Measurements from ENCODE around the gene SAG. TPM values are rescaled to one million over a fixed set of nuclear protein-coding genes. Genes with fewer than 3 reads are reported as not detected.
A peak's percentile ranks its signal among the peaks of the same experiment; 100 is the strongest.

Gene SAG
- total RNA-seq, 2 experiments from 2014 or later, result 0.39 TPM; not detected in 1

DNA sequence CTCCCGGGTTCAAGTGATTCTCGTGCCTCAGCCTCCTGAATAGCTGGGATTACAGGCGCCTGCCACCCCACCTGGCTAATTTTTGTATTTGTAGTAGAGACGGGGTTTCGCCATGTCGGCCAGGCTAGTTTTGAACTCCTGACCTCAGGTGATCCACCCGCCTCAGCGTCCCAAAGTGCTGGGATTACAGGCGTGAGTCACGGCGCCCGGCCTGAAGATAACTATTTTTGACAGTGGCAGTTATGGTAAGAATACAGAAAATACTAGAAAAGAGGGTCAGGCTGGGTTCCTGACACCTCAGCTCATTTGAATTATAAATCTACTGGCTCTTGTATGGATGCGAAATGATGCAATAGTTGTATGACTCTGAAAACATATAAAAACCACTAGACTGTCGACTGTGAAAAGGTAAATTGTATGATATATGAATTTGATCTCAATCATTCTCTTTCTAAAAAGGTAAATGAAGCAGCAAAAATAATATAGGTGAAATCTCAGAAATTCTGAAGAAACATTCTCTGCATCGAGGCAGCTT is 35.6 kb downstream of the SAG start:
- ATAC-seq (no peak), DNase-seq (no peak)
- intact Hi-C loops (cut with DNase I, micrococcal nuclease), result no loop called here
- Mint-ChIP-seq H3K27me3 (no peaks in the 10 kb centered on the region), H3K4me3 (no peak overlapping the region), H3K27ac (no peak overlapping the region), H3K36me3 (ENCODE audit: low read depth) (no peaks in the 10 kb centered on the region), H3K4me1 (peaks cover 4% of the 10 kb centered on the region), H3K9me3 (ENCODE audit: low read depth) (no peaks in the 10 kb centered on the region)
- CTCF ChIA-PET, result interaction anchor here (0.9 to 1.4 kb wide), 4 partner anchors 10 to 22 kb away, joined by 3 to 4 read pairs (median 3); no protein-coding TSS in a partner anchor
- POLR2A ChIA-PET, result interaction anchor here (0.6 kb wide), 1 partner anchor 23 kb away, joined by 3 read pairs; no protein-coding TSS in a partner anchor

DNA sequence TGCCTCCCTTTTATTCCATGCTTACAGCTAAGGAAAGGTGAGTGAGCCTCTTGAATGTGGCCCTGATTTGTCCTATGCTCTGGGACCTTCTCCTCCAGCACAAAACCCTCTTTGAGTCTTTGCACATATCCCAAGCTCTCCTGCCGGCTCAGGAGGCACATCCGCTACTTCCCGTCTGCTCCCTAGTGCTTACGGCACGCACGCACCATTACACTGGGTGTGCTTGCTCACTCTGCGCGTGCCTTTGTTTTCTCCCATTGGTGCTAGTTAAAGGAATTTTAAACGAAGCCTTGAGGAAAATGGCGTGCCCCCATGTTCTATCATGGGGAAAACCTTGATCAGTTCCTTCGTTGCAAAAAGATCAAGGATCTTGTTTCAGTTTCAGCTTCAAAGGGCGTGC is 38.8 kb downstream of the SAG start:
- ATAC-seq (no peak), DNase-seq (no peak)
- CTCF ChIA-PET, result interaction anchor here (1.4 kb wide), 1 partner anchor 39 kb away, joined by 3 read pairs; no protein-coding TSS in a partner anchor
- H3K27me3 Mint-ChIP-seq, result no peaks in the 10 kb centered on the region
- H3K27ac Mint-ChIP-seq, result no peak overlapping the region
- no peaks in the 10 kb centered on the region for H3K36me3 Mint-ChIP-seq (ENCODE audit: low read depth)
- H3K4me1 Mint-ChIP-seq, result peaks cover 19% of the 10 kb centered on the region
- POLR2A ChIA-PET, result no interaction called here
- H3K9me3 Mint-ChIP-seq (ENCODE audit: low read depth), result no peaks in the 10 kb centered on the region
- H3K4me3 Mint-ChIP-seq, result no peak overlapping the region
- intact Hi-C loops (cut with DNase I, micrococcal nuclease), result no loop called here

DNA sequence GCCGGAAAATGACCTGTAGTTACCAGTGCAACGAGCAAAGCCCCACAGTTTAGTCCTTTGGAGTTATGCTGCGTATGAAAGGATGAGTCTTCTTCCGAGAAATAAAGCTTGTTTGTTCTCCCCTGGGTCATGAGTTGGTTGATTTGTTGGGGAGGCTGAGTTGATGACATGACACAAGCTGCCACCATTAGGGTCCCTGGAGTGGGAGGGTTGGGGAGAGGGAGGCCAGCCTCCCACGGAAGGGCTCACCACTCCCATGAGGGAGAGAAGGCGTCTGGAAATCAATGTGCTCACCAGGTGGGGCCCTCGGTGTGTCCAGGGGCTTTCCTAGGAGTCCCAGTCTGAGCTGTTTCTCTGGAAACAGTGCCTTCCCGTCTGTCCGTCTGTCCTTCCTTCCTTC is 39.3 kb downstream of the SAG start:
- POLR2A ChIA-PET, result no interaction called here

DNA sequence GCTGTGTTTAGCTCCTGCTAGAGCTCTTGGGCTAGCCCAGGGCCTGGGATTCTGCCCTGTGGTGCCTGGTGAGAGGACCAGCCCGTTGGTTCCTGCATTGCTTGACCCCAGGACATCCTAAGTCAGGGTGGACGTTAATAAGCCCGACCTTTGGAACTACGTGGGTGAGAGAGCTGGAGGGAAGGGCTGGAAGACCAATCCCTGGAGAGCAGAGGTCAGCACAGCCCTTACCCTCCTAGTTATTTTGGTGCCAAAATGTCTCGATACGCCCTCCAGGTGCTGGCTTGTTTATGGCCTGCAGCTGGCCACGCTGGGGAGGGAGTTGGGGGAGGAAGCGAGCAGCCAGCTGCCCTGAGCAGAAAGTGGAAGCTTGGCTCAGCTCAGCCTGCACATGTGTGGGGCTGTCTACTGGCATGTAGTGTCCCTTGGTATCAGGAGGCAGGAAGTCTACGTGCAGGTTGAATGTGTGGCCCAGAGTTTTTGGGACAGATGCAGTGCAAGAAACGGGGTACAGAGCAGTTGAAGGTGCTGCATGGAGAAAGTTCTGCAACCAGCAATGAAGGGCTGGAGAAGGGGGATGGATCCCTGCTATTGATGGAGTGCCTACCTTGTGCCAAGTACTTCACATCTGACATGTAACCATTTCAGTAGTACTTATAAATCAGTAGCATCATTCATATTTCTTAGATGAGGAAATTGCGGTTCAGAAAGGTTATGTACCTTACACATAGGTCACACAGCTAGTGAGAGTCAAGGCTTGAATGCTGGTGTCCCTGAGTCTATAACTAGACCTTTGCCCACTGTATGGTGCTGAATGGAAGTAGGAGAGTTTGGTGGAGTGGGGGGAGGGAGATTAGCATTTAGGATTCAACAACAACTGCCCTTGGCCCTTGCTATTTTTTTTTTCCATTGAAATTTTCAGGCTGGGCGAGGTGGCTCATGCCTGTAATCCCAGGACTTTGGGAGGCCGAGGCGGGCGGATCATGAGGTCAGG is 41.7 kb downstream of the SAG start:
- no peak for DNase-seq
- no peak for ATAC-seq
- POLR2A ChIA-PET, result no interaction called here
- H3K4me1 Mint-ChIP-seq, result peaks cover 29% of the 10 kb centered on the region
- no peak overlapping the region for H3K27ac Mint-ChIP-seq
- intact Hi-C loops (cut with DNase I, micrococcal nuclease), result no loop called here
- no peaks in the 10 kb centered on the region for H3K36me3 Mint-ChIP-seq (ENCODE audit: low read depth)
- no peak overlapping the region for H3K4me3 Mint-ChIP-seq
- CTCF ChIA-PET, result interaction anchor here (0.5 to 1.5 kb wide), 3 partner anchors 22 to 76 kb away, joined by 3 read pairs; no protein-coding TSS in a partner anchor
- no peaks in the 10 kb centered on the region for H3K9me3 Mint-ChIP-seq (ENCODE audit: low read depth)
- H3K27me3 Mint-ChIP-seq, result no peaks in the 10 kb centered on the region

More for the DNA sequence above, 39.3 kb downstream of the SAG start:
- no peaks in the 10 kb centered on the region for H3K9me3 Mint-ChIP-seq (ENCODE audit: low read depth)
- intact Hi-C loops (cut with DNase I, micrococcal nuclease), result no loop called here
- no peak overlapping the region for H3K4me3 Mint-ChIP-seq
- CTCF ChIA-PET, result interaction anchor here (1.0 to 1.4 kb wide), 2 partner anchors 9 to 38 kb away, joined by 3 read pairs; no protein-coding TSS in a partner anchor
- no peaks in the 10 kb centered on the region for H3K36me3 Mint-ChIP-seq (ENCODE audit: low read depth)
- ATAC-seq (no peak), DNase-seq (no peak)
- H3K27ac Mint-ChIP-seq, result no peak overlapping the region
- H3K4me1 Mint-ChIP-seq, result peaks cover 21% of the 10 kb centered on the region
- H3K27me3 Mint-ChIP-seq, result no peaks in the 10 kb centered on the region

DNA sequence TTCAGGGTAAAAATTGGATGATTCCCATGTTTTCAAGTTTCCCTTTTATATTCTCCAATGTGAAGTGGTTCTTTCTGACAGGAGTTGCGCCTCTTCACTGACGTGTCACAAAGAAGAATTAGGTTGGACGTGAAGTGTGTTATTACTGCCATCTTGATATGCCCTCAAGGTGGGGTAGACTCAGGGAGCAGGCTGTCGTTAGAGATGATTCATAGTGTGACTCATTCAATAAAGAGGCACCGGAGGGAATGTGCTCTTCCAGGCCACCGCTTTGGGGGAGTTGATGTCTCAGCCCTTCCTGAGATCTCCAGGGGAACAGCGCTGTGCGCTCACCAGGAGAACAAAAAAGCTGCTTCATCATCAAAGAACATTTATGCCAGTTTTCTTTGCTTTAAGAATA is 43.1 kb downstream of the SAG start:
- peaks cover 35% of the 10 kb centered on the region for H3K4me1 Mint-ChIP-seq
- CTCF ChIA-PET, result interaction anchor here (0.7 kb wide), 1 partner anchor 127 kb away, joined by 3 read pairs; no protein-coding TSS in a partner anchor
- intact Hi-C loops (cut with DNase I, micrococcal nuclease), result loop anchor here (2.0 to 5.0 kb wide), 6 partner anchors 37 to 1568 kb away; partner anchors contain the start of genes ATG16L1 (in 1 of the 2), INPP5D (in 1 of the 2) and PDE6D (in 1 of the 2)
- POLR2A ChIA-PET, result no interaction called here
- no peaks in the 10 kb centered on the region for H3K27me3 Mint-ChIP-seq
- DNase-seq, result peak; percentile 50
- peak overlapping the region; percentile 61 for H3K27ac Mint-ChIP-seq
- peaks cover 5% of the 10 kb centered on the region for H3K36me3 Mint-ChIP-seq (ENCODE audit: low read depth)
- peak; percentile 69 for ATAC-seq
- no peak overlapping the region for H3K4me3 Mint-ChIP-seq
- no peaks in the 10 kb centered on the region for H3K9me3 Mint-ChIP-seq (ENCODE audit: low read depth)

DNA sequence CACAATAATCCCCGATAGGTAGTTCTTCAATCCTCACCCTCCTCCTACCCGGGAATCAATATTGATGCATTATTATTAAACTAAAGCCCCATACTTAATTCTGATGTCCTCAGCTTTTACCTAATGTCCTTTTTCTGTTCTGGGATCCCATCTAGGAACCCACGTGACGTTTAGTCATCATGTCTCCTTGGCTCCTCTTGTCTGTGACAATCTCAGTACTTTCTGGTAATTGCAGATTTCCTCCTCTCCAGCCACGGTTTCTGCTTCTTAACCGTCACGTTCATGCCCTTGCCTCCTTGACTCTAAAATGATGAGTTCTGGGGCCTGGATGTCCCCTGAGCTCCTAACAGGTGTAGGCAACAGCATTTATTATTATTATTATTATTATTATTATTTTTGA is 43.8 kb downstream of the SAG start:
- no peak for DNase-seq
- no peak for ATAC-seq
- Mint-ChIP-seq H3K36me3 (ENCODE audit: low read depth) (peaks cover 12% of the 10 kb centered on the region), H3K9me3 (ENCODE audit: low read depth) (no peaks in the 10 kb centered on the region), H3K4me1 (peaks cover 42% of the 10 kb centered on the region), H3K27me3 (no peaks in the 10 kb centered on the region), H3K27ac (no peak overlapping the region), H3K4me3 (no peak overlapping the region)
- intact Hi-C loops (cut with DNase I, micrococcal nuclease), result loop anchor here (2.0 to 5.0 kb wide), 6 partner anchors 36 to 1569 kb away; partner anchors contain the start of genes ATG16L1 (in 1 of the 2), INPP5D (in 1 of the 2) and PDE6D (in 1 of the 2)
- ChIA-PET POLR2A (no interaction called here), CTCF (no interaction called here)

DNA sequence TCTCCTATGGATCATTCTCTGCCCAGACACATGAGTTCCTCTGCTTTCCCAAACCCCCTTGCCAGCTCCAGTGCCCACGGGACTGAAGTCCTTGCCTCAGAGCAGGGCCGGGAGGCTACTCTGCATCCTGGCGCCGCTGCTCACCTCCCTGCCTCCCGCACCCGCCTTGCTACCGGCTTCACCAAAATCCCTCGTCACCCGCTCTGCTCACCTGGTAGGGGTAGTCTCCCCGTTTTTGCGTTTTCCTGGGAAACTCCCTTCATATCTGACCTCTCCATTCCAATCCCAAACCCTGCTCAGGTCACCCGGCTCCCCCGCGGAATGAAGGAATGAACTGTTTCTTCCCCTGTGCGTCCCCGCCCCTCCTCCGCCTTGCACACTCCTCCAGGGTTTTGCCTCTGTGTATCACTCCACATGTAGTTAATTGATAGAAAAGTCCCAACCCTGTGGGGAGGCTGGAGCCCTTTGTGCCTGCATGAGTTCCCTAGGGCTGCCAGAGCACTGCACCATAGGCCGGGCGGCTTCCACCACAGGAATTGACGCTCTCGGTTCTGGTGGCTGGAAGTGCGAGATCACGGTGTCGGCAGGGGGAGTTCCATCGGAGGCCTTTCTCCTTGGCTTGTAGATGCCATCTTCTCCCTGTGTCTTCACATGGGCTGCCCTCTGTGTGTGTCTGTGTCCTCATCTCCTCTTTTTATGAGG is 44.7 kb downstream of the SAG start:
- Mint-ChIP-seq H3K27ac (no peak overlapping the region), H3K36me3 (ENCODE audit: low read depth) (peaks cover 21% of the 10 kb centered on the region), H3K9me3 (ENCODE audit: low read depth) (no peaks in the 10 kb centered on the region), H3K4me1 (peaks cover 50% of the 10 kb centered on the region), H3K27me3 (no peaks in the 10 kb centered on the region), H3K4me3 (no peak overlapping the region)
- no peak for ATAC-seq
- ChIA-PET CTCF (no interaction called here), POLR2A (no interaction called here)
- intact Hi-C loops (cut with DNase I, micrococcal nuclease), result loop anchor here (5.0 kb wide), 5 partner anchors 35 to 1570 kb away; partner anchors contain the start of genes ATG16L1 (in 1 of the 2), INPP5D (in 1 of the 2) and PDE6D (in 1 of the 2)
- DNase-seq, result no peak

DNA sequence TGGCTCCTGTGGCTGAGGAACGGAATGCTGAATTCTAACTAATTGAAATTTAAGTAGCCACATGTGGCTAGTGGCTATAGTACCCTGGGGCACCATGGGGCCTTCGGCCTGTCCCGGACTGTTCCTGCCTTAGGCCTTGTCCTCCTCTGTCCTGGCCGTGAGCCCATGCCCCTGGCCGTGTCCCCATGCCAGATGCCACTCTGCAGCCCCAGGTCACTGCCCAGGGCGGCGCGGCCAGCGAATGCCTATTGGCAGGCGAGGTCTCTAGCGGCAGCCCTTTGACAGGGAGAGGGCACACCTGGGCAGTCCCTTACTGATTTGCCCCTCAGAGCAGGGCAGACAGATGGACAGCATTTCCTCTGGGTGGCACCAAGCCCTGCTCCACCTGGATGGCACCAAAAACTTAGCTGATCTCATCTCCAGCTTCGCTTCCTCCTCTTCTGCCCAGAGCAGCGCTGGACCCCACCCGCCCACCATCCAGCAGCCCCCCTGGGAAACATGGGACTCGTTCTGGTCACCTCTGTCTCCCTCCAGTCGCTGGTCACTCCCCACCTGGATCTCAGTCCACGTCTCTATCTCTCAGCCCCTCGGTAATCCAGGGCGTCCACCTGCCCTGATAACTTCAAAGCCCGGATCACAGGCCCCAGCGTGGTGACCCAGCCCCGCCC is 45.6 kb downstream of the SAG start:
- peaks cover 56% of the 10 kb centered on the region for H3K4me1 Mint-ChIP-seq
- intact Hi-C loops (cut with DNase I, micrococcal nuclease), result loop anchor here (5.0 kb wide), 5 partner anchors 34 to 1571 kb away; partner anchors contain the start of genes ATG16L1 (in 1 of the 2), INPP5D (in 1 of the 2) and PDE6D (in 1 of the 2)
- no peaks in the 10 kb centered on the region for H3K9me3 Mint-ChIP-seq (ENCODE audit: low read depth)
- H3K27me3 Mint-ChIP-seq, result no peaks in the 10 kb centered on the region
- ChIA-PET CTCF (interaction anchor here (0.7 to 1.5 kb wide), 8 partner anchors 10 to 90 kb away, joined by 3 to 7 read pairs (median 4); no protein-coding TSS in a partner anchor), POLR2A (interaction anchor here (0.8 kb wide), 1 partner anchor 13 kb away, joined by 4 read pairs; no protein-coding TSS in a partner anchor)
- peak overlapping the region; percentile 80 for H3K27ac Mint-ChIP-seq
- no peak for ATAC-seq
- DNase-seq, result no peak
- H3K36me3 Mint-ChIP-seq (ENCODE audit: low read depth), result peaks cover 26% of the 10 kb centered on the region
- peak overlapping the region; percentile 85 for H3K4me3 Mint-ChIP-seq

DNA sequence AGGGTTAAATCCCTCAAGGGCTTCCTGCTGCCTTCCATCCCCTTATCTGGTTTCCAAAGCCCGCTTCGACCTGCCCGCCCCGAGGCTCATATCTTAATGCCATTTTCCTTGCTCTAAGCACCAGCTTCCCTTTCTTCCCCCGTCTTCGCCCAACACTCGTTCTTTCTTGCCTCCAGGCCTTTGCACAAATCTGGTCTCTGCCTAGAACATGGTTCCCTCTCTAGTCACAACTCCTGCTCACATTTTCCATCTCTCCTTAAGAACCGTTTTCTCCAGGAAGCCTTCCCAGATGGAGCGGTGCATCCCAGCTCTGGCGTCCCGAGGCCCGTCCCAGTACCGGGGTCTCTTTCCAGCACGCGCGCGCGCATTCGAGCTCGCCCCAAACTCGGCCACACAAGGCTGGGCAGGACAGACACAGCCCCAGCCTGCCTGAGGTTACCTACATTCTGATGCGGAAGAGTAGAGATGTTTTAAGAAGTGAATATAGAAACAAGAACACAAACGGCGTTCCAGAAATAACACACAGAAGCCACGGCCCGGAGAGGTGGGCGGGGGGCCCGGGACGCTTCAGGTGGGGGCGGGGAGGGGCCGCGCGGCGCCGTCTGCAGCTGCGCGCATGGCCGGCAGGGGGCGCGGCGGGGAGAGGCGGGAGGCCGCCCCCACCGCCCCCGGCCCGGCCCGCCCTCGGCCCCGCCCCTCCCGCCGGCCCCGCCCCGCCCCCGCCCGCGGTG is 46.3 kb downstream of the SAG start, which contains the start of gene DGKD:
Gene DGKD (plus strand): TSS at position 726 of the 731 bp plus-strand sequence. CDS start 25 bp downstream, outside the sequence.
- ATAC-seq, result peak; percentile 62
- Mint-ChIP-seq H3K36me3 (ENCODE audit: low read depth) (peaks cover 32% of the 10 kb centered on the region), H3K27me3 (no peaks in the 10 kb centered on the region), H3K9me3 (ENCODE audit: low read depth) (no peaks in the 10 kb centered on the region), H3K27ac (peak within 1 kb of the TSS; percentile 80), H3K4me1 (peaks cover 63% of the 10 kb centered on the region), H3K4me3 (peak within 1 kb of the TSS; percentile 85)
- POLR2A ChIA-PET, result interaction anchor here (0.8 kb wide), 1 partner anchor 12 kb away, joined by 4 read pairs; no protein-coding TSS in a partner anchor
- CTCF ChIA-PET, result interaction anchor here (0.6 to 1.5 kb wide), 10 partner anchors 10 to 97 kb away, joined by 3 to 7 read pairs (median 3); no protein-coding TSS in a partner anchor
- DNase-seq, result peak; percentile 88
- intact Hi-C loops (cut with DNase I, micrococcal nuclease), result loop anchor here (1.0 to 5.0 kb wide), 8 partner anchors 33 to 1572 kb away; partner anchors contain the start of genes ATG16L1 (in 1 of the 2), EIF4E2 (in 1 of the 2), GIGYF2 (in 1 of the 2) and INPP5D (in 1 of the 2)

Measured in activated CD4-positive, alpha-beta T cell treated with anti-CD3 and anti-CD28 coated beads for 36 hours (primary cell).